H9 (cell line): ENCODE data around the gene SHC1. TPM values are rescaled to one million over a fixed set of nuclear protein-coding genes. Genes with fewer than 3 reads are reported as not detected.
A peak's percentile ranks its signal among the peaks of the same experiment; 100 is the strongest.

Experiments used
- DNase-seq: peaks from one replicate; pipeline ENCODE4 v3.0.0-alpha.2; 2017
- H2AFZ ChIP-seq: one replicate; pipeline ENCODE4 v1.6.1; 2013; ENCODE audit warnings: mild to moderate bottlenecking, low read length, control low read depth, moderate library complexity
- H2AK5ac ChIP-seq: 2 replicates; pipeline ENCODE4 v1.6.1; 2013; ENCODE audit warnings: low read length, control low read depth, mixed read lengths; ENCODE audit not compliant: insufficient read length
- H2BK120ac ChIP-seq: one replicate; pipeline ENCODE4 v1.6.1; 2013; ENCODE audit warnings: low read depth, mild to moderate bottlenecking, low read length, control low read depth, inconsistent platforms; ENCODE audit not compliant: poor library complexity, severe bottlenecking
- H2BK12ac ChIP-seq: 2 replicates; pipeline ENCODE4 v1.6.1; 2013; ENCODE audit warnings: low read length, control low read depth, mixed read lengths, low read depth; ENCODE audit not compliant: insufficient read length
- H2BK15ac ChIP-seq: 2 replicates; pipeline ENCODE4 v1.6.1; 2013; ENCODE audit warnings: low read depth, low read length, control low read depth
- H2BK20ac ChIP-seq: one replicate; pipeline ENCODE4 v1.6.1; 2013; ENCODE audit warnings: low read depth, mild to moderate bottlenecking, low read length, control low read depth, inconsistent platforms; ENCODE audit not compliant: poor library complexity, severe bottlenecking
- H2BK5ac ChIP-seq: 2 replicates; pipeline ENCODE4 v1.6.1; 2013; ENCODE audit warnings: low read length, control low read depth, mixed read lengths; ENCODE audit not compliant: insufficient read length
- H3K14ac ChIP-seq: 2 replicates; pipeline ENCODE4 v1.6.1; 2013; ENCODE audit warnings: low read length, control low read depth; ENCODE audit not compliant: insufficient read depth
- H3K18ac ChIP-seq: 2 replicates; pipeline ENCODE4 v1.6.1; 2013; ENCODE audit warnings: low read depth, mild to moderate bottlenecking, mixed read lengths, low read length, control low read depth; ENCODE audit not compliant: insufficient read length
- H3K23ac ChIP-seq: 2 replicates; pipeline ENCODE4 v1.6.1; 2013; ENCODE audit warnings: low read length, control low read depth, mixed read lengths, low read depth; ENCODE audit not compliant: insufficient read length
- H3K23me2 ChIP-seq: 2 replicates; pipeline ENCODE4 v1.6.1; 2013; ENCODE audit warnings: low read depth, mild to moderate bottlenecking, mixed read lengths, low read length, control low read depth; ENCODE audit not compliant: insufficient read length, poor library complexity, severe bottlenecking
- H3K27ac ChIP-seq: 2 replicates; pipeline ENCODE4 v1.5.1; 2013; ENCODE audit warnings: low read length, control low read depth, mixed read lengths, low read depth; ENCODE audit not compliant: insufficient read length
- H3K27me3 ChIP-seq: 2 replicates; pipeline ENCODE4 v1.6.1; 2013; ENCODE audit warnings: low read length, control low read depth, inconsistent platforms; ENCODE audit not compliant: insufficient read depth
- H3K4ac ChIP-seq: 2 replicates; pipeline ENCODE4 v1.6.1; 2013; ENCODE audit warnings: low read depth, mild to moderate bottlenecking, control low read depth, inconsistent platforms, low read length, moderate library complexity
- H3K4me1 ChIP-seq: 2 replicates; pipeline ENCODE4 v1.6.1; 2013; ENCODE audit warnings: low read length, control low read depth, inconsistent platforms; ENCODE audit not compliant: insufficient read depth
- H3K4me2 ChIP-seq: 2 replicates; pipeline ENCODE4 v1.6.1; 2013; ENCODE audit warnings: low read length, control low read depth, mixed read lengths; ENCODE audit not compliant: insufficient read length, insufficient read depth
- H3K56ac ChIP-seq: 2 replicates; pipeline ENCODE4 v1.6.1; 2013; ENCODE audit warnings: low read depth, mild to moderate bottlenecking, mixed read lengths, low read length, control low read depth; ENCODE audit not compliant: insufficient read length
- H3K79me1 ChIP-seq: 2 replicates; pipeline ENCODE4 v1.6.1; 2013; ENCODE audit warnings: low read depth, mild to moderate bottlenecking, moderate library complexity, low read length, control low read depth, inconsistent platforms; ENCODE audit not compliant: insufficient read depth, poor library complexity, severe bottlenecking
- H3K79me2 ChIP-seq: 2 replicates; pipeline ENCODE4 v1.6.1; 2013; ENCODE audit warnings: low read length, control low read depth, inconsistent platforms; ENCODE audit not compliant: insufficient read depth
- H3K9ac ChIP-seq: 2 replicates; pipeline ENCODE4 v1.6.1; 2013; ENCODE audit warnings: low read length, control low read depth, mixed read lengths; ENCODE audit not compliant: insufficient read length; ENCODE audit errors: extremely low read depth
- H3K9me3 ChIP-seq: one replicate; pipeline ENCODE4 v1.6.1; 2013; ENCODE audit warnings: low read depth, low read length, inconsistent platforms; ENCODE audit not compliant: control insufficient read depth
- H3T11ph ChIP-seq: one replicate; pipeline ENCODE4 v1.6.1; 2013; ENCODE audit warnings: mild to moderate bottlenecking, low read length, control low read depth, inconsistent platforms
- H4K20me1 ChIP-seq: one replicate; pipeline ENCODE4 v1.6.1; 2013; ENCODE audit not compliant: control insufficient read depth, insufficient read length, insufficient read depth
- H4K5ac ChIP-seq: 2 replicates; pipeline ENCODE4 v1.6.1; 2013; ENCODE audit warnings: low read depth, mild to moderate bottlenecking, mixed read lengths, low read length, control low read depth; ENCODE audit not compliant: insufficient read length
- H4K8ac ChIP-seq: replicated peaks from 2 replicates; pipeline ENCODE4 v1.6.1; 2013; ENCODE audit warnings: low read length, control low read depth, mixed read lengths, low read depth; ENCODE audit not compliant: insufficient read length
- H4K91ac ChIP-seq: 2 replicates; pipeline ENCODE4 v1.6.1; 2013; ENCODE audit warnings: low read depth, mild to moderate bottlenecking, moderate library complexity, mixed read lengths, low read length, control low read depth; ENCODE audit not compliant: insufficient read length
- H3K27ac Mint-ChIP-seq, 3 experiments: 2 replicates in 2 of 3; 3 replicates in 1 of 3; pipeline ENCODE4 v1.8.0; 2020 to 2021; ENCODE audit warnings: mixed read lengths in 3 of 3, mild to moderate bottlenecking in 1 of 3, moderate library complexity in 1 of 3
- H3K27me3 Mint-ChIP-seq: 2 replicates; pipeline ENCODE4 v1.8.0; 2021; ENCODE audit warnings: low read depth, mild to moderate bottlenecking, moderate library complexity, mixed read lengths
- H3K36me3 Mint-ChIP-seq, 3 experiments: 2 replicates in 2 of 3; 3 replicates in 1 of 3; pipeline ENCODE4 v1.8.0; 2020 to 2021; ENCODE audit warnings: low read depth in 3 of 3, mixed read lengths in 3 of 3; ENCODE audit not compliant: insufficient read depth in 1 of 3
- H3K4me1 Mint-ChIP-seq, 2 experiments: 2 replicates each; pipeline ENCODE4 v1.8.0; 2020; ENCODE audit warnings: mixed read lengths in 2 of 2
- H3K4me3 Mint-ChIP-seq, 2 experiments: 2 replicates in 1 of 2; 3 replicates in 1 of 2; pipeline ENCODE4 v1.8.0; 2020 to 2021; ENCODE audit warnings: mild to moderate bottlenecking in 2 of 2, mixed read lengths in 2 of 2, moderate library complexity in 1 of 2
- H3K9me3 Mint-ChIP-seq, 2 experiments: 2 replicates in 1 of 2; 3 replicates in 1 of 2; pipeline ENCODE4 v1.8.0; 2020; ENCODE audit warnings: mild to moderate bottlenecking in 2 of 2, mixed read lengths in 2 of 2, moderate library complexity in 1 of 2
- WGBS: extraction: QIAGEN DNeasy Blood & Tissue Kit; methylation state at CpG from one replicate; pipeline ENCODE4 v1.1.7; 2013; ENCODE audit warnings: missing lambda C conversion rate, low lambda C conversion rate, mixed read lengths; ENCODE audit not compliant: insufficient read length; ENCODE audit errors: extremely low coverage; 5-methylcytosine and 5-hydroxymethylcytosine counted together
- total RNA-seq: library from RNA; stranded (reverse); gene quantifications from 2 replicates; pipeline ENCODE4 v1.2.1, GENCODE V29; 2021
- TF ChIP-seq, protein P1 (sequence below): fragments of 200-600 bp; sonication (generic); conservative IDR thresholded peaks from 3 replicates; pipeline ENCODE4 v1.8.0; 2021; ENCODE audit warnings: antibody characterized with exemption, mild to moderate bottlenecking

The SHC1 gene
- total RNA-seq, 1 experiment from 2014 or later = 168 TPM

DNA sequence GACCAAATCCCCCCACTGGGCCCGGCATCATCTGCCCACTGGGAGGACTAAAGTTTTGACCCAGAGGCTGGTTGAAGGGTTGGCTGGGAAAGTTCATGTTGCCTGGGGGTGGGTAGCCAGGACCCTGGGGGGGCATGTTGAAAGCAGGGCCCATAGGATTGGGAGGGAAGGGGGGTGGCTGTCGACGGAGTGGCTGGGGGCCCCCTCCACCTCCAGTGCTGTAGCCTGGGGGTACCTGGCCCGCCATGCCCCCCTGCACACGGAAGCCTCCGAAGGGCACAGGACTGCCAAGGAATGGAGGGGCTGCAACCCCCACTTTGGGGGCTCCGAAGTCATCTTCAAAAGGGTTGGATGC is 11.1 kb downstream of the SHC1 start:
- WGBS = no CpG with 5 or more reads among the region's 7 CpGs
- no peak overlapping the region for H2BK5ac ChIP-seq
- no peak overlapping the region for H3K56ac ChIP-seq
- H2BK20ac ChIP-seq = no peak overlapping the region
- H2BK120ac ChIP-seq = no peak overlapping the region
- H3K27ac ChIP-seq = no peak overlapping the region
- H3K9ac ChIP-seq = no peak overlapping the region
- H4K91ac ChIP-seq = no peak overlapping the region
- peak overlapping the region; percentile 29 to 41; a peak in 2 of 5 replicates for H3K4me3 Mint-ChIP-seq
- no peaks in the 10 kb centered on the region; the same call in 1 of the 2 replicates for H3K79me2 ChIP-seq
- H2BK15ac ChIP-seq = no peak overlapping the region
- H4K5ac ChIP-seq = no peak overlapping the region
- H3K27me3 ChIP-seq = no peaks in the 10 kb centered on the region
- no peak for DNase-seq
- peaks cover 16% of the 10 kb centered on the region for H3K23me2 ChIP-seq
- H3K14ac ChIP-seq = no peak overlapping the region
- no peak overlapping the region for H3K18ac ChIP-seq
- no peaks in the 10 kb centered on the region for H3K9me3 ChIP-seq
- no peak overlapping the region for H3K4ac ChIP-seq
- H3K27ac Mint-ChIP-seq = no peak overlapping the region
- H3K4me2 ChIP-seq = no peak overlapping the region
- H3T11ph ChIP-seq = no peak overlapping the region
- no peak overlapping the region for H4K8ac ChIP-seq
- no peak overlapping the region for H2AK5ac ChIP-seq
- no peaks in the 10 kb centered on the region for H3K27me3 Mint-ChIP-seq
- TF ChIP-seq, protein P1, sequence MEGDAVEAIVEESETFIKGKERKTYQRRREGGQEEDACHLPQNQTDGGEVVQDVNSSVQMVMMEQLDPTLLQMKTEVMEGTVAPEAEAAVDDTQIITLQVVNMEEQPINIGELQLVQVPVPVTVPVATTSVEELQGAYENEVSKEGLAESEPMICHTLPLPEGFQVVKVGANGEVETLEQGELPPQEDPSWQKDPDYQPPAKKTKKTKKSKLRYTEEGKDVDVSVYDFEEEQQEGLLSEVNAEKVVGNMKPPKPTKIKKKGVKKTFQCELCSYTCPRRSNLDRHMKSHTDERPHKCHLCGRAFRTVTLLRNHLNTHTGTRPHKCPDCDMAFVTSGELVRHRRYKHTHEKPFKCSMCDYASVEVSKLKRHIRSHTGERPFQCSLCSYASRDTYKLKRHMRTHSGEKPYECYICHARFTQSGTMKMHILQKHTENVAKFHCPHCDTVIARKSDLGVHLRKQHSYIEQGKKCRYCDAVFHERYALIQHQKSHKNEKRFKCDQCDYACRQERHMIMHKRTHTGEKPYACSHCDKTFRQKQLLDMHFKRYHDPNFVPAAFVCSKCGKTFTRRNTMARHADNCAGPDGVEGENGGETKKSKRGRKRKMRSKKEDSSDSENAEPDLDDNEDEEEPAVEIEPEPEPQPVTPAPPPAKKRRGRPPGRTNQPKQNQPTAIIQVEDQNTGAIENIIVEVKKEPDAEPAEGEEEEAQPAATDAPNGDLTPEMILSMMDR = no peak
- no peaks in the 10 kb centered on the region for H3K9me3 Mint-ChIP-seq
- no peaks in the 10 kb centered on the region for H4K20me1 ChIP-seq
- no peak overlapping the region for H3K23ac ChIP-seq
- H3K79me1 ChIP-seq = no peaks in the 10 kb centered on the region
- H2AFZ ChIP-seq = no peak overlapping the region
- no peak overlapping the region for H2BK12ac ChIP-seq
- H3K4me1 ChIP-seq = peaks cover 6% of the 10 kb centered on the region; the same call in 1 of the 2 replicates
- H3K4me1 Mint-ChIP-seq = peaks cover 59 to 66% of the 10 kb centered on the region in 2 experiments
- H3K36me3 Mint-ChIP-seq = peaks cover 16 to 48% (median 36%) of the 10 kb centered on the region in 3 experiments; a peak in 6 of 7 replicates
